HG03175 (cell line): ENCODE measurements around the gene CCNF.

Source experiments
- ATAC-seq: cut with Tn5 transposase; IDR thresholded peaks from one replicate; pipeline ENCODE4 v1.9.1; 2021; ENCODE audit warnings: mild to moderate bottlenecking, moderate library complexity; ENCODE audit not compliant: unreplicated experiment

Gene CCNF

GRCh38 chr16:2499890-2500429 is 70.7 kb downstream of the CCNF start:
- no peak for ATAC-seq

DNA sequence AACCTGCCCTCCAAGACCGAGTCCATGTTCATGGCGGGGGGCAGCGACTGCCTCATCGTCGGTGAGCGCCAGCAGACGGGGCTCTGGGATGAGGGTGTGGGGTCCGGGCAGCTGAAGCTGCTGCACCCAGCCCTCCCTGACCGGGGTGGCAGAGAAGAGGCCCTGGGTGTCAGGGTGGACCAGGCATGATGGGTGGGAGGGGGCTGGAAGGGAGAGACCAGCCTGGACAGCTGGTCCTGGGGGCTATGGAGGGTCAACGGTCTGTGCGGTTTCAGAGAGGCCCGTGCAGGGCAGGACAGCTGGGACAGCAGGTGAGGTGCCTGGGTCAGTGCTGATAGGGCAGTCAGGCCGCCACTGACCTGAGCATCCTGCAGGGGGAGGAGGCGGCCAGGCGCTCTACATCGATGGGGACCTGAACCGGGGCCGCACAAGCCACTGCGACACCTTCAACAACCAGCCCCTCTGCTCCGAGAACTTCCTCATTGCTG is 71.2 kb downstream of the CCNF start:
- no peak for ATAC-seq

DNA sequence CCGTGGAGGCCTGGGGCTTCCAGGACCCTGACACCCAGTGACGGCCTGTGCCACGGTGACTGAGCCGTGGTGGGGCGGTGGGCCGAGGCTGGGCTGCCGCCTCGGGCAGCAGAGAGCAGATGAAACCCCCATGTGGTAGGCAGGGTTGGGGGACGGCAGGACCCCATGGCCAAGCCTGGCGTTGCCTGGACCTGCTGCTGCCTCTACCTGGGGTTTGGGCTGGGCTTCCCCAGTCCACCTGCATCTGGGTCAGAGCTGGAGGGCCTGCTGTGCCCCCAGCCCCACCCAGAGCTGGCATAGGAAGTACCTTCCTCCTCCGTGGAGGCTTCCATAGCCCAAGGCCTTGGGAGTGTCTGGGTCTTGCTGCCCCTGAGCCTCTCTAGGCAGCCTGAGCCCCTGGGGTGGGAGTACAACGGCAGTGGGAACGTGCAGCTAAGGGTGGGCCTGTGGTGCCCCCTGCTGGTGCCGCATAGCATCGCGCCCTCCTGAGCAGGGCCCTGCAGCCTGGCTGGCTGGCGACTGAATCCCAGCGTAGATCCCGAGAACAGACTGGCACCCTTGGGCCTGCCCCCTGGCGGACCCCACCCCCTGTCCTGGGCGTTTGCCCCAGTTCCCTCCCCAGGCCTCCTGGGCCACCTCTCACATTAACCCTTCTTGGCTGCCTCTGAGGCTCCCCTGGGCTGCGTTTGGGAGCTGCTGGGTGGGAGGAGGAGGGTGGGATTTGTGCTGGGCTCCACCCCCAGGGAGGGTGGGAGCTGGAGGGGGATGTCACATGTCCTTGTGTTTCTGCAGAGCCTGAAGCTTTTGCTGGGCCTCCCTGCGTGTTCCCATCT is 71.9 kb downstream of the CCNF start:
- no peak for ATAC-seq

GRCh38 chr16:2501946-2502895 is 73.0 kb downstream of the CCNF start:
- no peak for ATAC-seq

DNA sequence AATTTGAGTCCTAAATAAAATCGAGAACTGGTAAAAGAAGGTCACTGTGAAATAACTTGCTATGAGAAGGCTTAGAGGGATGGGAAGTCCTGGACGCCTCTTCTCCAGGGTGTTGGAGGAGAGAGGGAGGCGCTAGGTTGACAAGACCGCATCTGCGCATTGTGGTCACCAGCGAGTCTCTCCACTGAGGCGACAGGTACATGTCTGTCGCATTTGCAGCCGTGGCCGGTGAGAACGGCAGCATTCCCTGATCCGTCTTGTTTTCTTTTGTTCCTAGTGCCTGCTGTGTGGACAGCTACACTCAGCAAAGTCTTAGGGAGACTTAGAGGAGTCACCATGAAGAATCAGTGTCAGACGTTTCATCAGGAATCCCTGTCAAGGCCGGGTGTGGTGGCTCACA is 76.4 kb downstream of the CCNF start:
- ATAC-seq: no peak

- peak; percentile 65 for ATAC-seq
Measured at GRCh38 chr16:2507052-2507659, 77.9 kb downstream of the CCNF start.

- ATAC-seq: no peak
Measured at GRCh38 chr16:2507665-2508064, 78.4 kb downstream of the CCNF start.
